Measurements from ENCODE around the gene PARD6G. TPM values are rescaled to one million over a fixed set of nuclear protein-coding genes. Genes with fewer than 3 reads are reported as not detected.

The PARD6G gene
- total and polyA plus RNA-seq, 10 of the 15 experiments (the other 5 are each of a cell fraction or from before 2014, with no cell fraction given): 0.20 to 2.0 (median 0.60) TPM

GRCh38 chr18:80167331-80167730 is 80.0 kb downstream of the PARD6G start:
- no TSS peak for BruUV-seq (replicated peaks)

More at GRCh38 chr18:80167331-80167730, 80.0 kb downstream of the PARD6G start:
- H3K27ac ChIP-seq (ENCODE audit: control insufficient read depth, insufficient read depth): no peak overlapping the region
- H2AFZ ChIP-seq (ENCODE audit: control insufficient read depth, low read depth, low read length): no peak overlapping the region
- H3K9ac ChIP-seq (ENCODE audit: control insufficient read depth, insufficient read depth, low read length): no peak overlapping the region
- TF ChIP-seq, protein P1, sequence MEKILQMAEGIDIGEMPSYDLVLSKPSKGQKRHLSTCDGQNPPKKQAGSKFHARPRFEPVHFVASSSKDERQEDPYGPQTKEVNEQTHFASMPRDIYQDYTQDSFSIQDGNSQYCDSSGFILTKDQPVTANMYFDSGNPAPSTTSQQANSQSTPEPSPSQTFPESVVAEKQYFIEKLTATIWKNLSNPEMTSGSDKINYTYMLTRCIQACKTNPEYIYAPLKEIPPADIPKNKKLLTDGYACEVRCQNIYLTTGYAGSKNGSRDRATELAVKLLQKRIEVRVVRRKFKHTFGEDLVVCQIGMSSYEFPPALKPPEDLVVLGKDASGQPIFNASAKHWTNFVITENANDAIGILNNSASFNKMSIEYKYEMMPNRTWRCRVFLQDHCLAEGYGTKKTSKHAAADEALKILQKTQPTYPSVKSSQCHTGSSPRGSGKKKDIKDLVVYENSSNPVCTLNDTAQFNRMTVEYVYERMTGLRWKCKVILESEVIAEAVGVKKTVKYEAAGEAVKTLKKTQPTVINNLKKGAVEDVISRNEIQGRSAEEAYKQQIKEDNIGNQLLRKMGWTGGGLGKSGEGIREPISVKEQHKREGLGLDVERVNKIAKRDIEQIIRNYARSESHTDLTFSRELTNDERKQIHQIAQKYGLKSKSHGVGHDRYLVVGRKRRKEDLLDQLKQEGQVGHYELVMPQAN (conservative IDR thresholded peaks at IDR 0.05): no peak
- no peak for TF ChIP-seq DPF2 (IDR thresholded peaks at IDR 0.05)
- TF ChIP-seq NR2F1 (conservative IDR thresholded peaks at IDR 0.05): no peak
- no peak for TF ChIP-seq EGR1 (IDR thresholded peaks at IDR 0.05; ENCODE audit: borderline replicate concordance in 1 of 2, low read depth in 2 of 2, low read length in 2 of 2)
- no peak for TF ChIP-seq SMC3 (IDR thresholded peaks at IDR 0.05; ENCODE audit: borderline replicate concordance, low read length)
- no peak for TF ChIP-seq TCF3 (IDR thresholded peaks at IDR 0.05; ENCODE audit: borderline replicate concordance, insufficient read depth, low read depth, low read length)
- TF ChIP-seq PAX5 (IDR thresholded peaks at IDR 0.05; ENCODE audit: borderline replicate concordance, low read depth, low read length): no peak
- TF ChIP-seq ZNF592 (IDR thresholded peaks at IDR 0.05): no peak
- no peak for DNase-seq (ENCODE audit: low read depth, low spot score)
- FAIRE-seq: no peak
- no peaks in the 10 kb centered on the region for H3K36me3 ChIP-seq (ENCODE audit: control insufficient read depth in 2 of 2, insufficient read depth in 2 of 2, low read length in 1 of 2)
- in situ Hi-C loops (cut with MboI): no loop called here
- no peaks in the 10 kb centered on the region for H3K4me1 ChIP-seq (ENCODE audit: control insufficient read depth, insufficient read depth, low read length)
- H3K9me3 ChIP-seq (replicated peaks; ENCODE audit: control insufficient read depth, insufficient read depth, low read length): peaks cover 3% of the 10 kb centered on the region; the same call in 2 of the 3 replicates
- intact Hi-C loops (cut with micrococcal nuclease; ENCODE audit: unreplicated experiment): no loop called here
- ATAC-seq: no peak
- 54% methylated on average over 9 of the region's 9 CpGs for WGBS (ENCODE audit: insufficient coverage, insufficient replicate concordance, low lambda C conversion rate, missing lambda C conversion rate)
- ChIA-PET SMC1A (ENCODE audit: uncharacterized antibody, unreplicated experiment) (no interaction called here), RAD21 (ENCODE audit: unreplicated experiment) (no interaction called here), POLR2A (no interaction called here), CTCF (interaction anchor here (3.3 to 4.6 kb wide), 2 partner anchors 10 to 89 kb away, joined by 19 to 55 read pairs; no protein-coding TSS in a partner anchor)
- no peaks in the 10 kb centered on the region for H3K27me3 ChIP-seq (replicated peaks in 1 of 2; ENCODE audit: control insufficient read depth in 2 of 2, insufficient read depth in 2 of 2, low read length in 1 of 2)
- H3K4me2 ChIP-seq (ENCODE audit: control insufficient read depth, insufficient read depth): no peak overlapping the region
- H3K4me3 ChIP-seq: no peak overlapping the region
- H3K79me2 ChIP-seq (ENCODE audit: control insufficient read depth, insufficient read depth, low read length): no peaks in the 10 kb centered on the region
- no peaks in the 10 kb centered on the region for H4K20me1 ChIP-seq (ENCODE audit: control insufficient read depth, insufficient read depth)

Data from GM12878 (cell line).